IPS-20b (cell line): ENCODE data around the gene DIS3L2.

ENCODE experiments used
- H3K27ac ChIP-seq: one replicate; pipeline ENCODE4 v1.5.1; 2013; ENCODE audit warnings: low read length
- H3K27me3 ChIP-seq: 2 replicates; pipeline ENCODE4 v1.6.1; 2013; ENCODE audit warnings: mild to moderate bottlenecking, low read length, inconsistent platforms; ENCODE audit not compliant: insufficient read depth
- H3K36me3 ChIP-seq: 2 replicates; pipeline ENCODE4 v1.6.1; 2013; ENCODE audit warnings: low read depth, mild to moderate bottlenecking, inconsistent platforms, low read length, moderate library complexity; ENCODE audit not compliant: insufficient read depth
- H3K4me1 ChIP-seq: 2 replicates; pipeline ENCODE4 v1.6.1; 2013; ENCODE audit warnings: mild to moderate bottlenecking, control low read depth, inconsistent platforms, low read length, moderate library complexity; ENCODE audit not compliant: insufficient read depth
- H3K4me3 ChIP-seq: 2 replicates; pipeline ENCODE4 v1.5.1; 2013; ENCODE audit warnings: mild to moderate bottlenecking, low read length, inconsistent platforms
- H3K9ac ChIP-seq: 2 replicates; pipeline ENCODE4 v1.6.1; 2013; ENCODE audit warnings: low read depth, mild to moderate bottlenecking, inconsistent platforms, low read length, moderate library complexity
- H3K9me3 ChIP-seq: 2 replicates; pipeline ENCODE4 v1.6.1; 2013; ENCODE audit warnings: mild to moderate bottlenecking, low read depth, low read length, inconsistent platforms; ENCODE audit not compliant: insufficient read depth

DIS3L2 gene

DNA sequence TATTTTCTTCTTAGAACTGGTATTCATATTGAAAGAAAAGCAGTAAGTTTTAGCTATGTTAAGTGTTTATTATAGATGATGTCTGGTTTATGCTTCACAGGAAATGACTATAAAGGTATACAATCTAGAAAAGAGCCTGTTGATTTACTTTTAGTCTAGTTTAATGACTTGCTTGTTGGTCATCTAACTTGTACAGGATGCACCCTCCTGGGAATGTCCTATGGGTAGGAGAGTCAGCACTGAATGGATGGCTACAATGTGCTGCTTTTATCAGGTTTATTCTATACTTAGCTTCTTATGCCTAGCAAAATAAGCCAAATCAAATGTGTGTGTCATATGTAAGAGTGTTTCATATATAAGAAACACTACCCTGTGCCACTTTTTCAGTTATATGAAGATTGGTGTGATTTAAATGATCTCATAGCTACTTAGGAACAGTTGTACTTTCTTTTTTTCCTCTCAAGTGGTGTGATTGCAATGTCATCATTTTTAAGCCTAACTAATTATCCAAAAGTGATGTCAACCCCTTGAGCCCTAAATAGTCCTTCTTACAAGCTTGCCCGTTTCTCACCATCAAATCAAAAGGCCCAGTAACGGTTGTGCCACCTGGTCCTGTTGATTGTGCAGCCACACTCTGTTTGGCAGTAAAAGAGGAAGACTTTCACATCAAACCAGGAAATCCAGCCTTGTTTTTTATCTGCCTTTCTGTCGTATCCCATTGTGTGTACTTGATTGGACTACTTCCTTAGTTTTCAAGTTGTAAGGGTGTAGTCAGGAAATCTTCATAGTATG lies 176.0 kb downstream of the DIS3L2 start:
- H3K9ac ChIP-seq: no peak overlapping the region
- no peak overlapping the region for H3K27ac ChIP-seq
- no peaks in the 10 kb centered on the region for H3K4me1 ChIP-seq
- no peaks in the 10 kb centered on the region for H3K36me3 ChIP-seq
- no peaks in the 10 kb centered on the region for H3K27me3 ChIP-seq
- no peaks in the 10 kb centered on the region for H3K9me3 ChIP-seq
- H3K4me3 ChIP-seq: no peak overlapping the region

DNA sequence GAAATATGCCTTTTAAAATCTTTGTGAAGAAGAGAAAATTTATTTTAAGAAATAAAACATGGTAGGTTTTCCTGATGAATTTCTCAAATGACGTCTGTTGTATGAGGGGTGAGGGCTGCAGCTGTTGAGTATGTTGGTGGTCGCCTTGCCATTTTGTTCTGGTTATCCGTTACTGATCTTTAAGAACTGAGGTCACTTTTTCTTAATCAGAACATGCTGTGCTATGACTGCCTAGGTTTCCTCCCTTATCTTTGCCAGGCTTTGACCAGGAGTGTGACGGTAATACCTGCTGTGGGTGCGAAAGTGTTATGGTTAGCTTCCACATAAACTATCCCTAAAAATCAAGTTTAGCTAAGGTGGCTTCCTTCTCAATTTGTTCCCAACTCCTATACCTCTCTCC lies 176.9 kb downstream of the DIS3L2 start:
- no peaks in the 10 kb centered on the region for H3K27me3 ChIP-seq
- H3K27ac ChIP-seq: no peak overlapping the region
- H3K36me3 ChIP-seq: no peaks in the 10 kb centered on the region
- H3K4me3 ChIP-seq: no peak overlapping the region
- H3K4me1 ChIP-seq: no peaks in the 10 kb centered on the region
- no peak overlapping the region for H3K9ac ChIP-seq
- no peaks in the 10 kb centered on the region for H3K9me3 ChIP-seq

DNA sequence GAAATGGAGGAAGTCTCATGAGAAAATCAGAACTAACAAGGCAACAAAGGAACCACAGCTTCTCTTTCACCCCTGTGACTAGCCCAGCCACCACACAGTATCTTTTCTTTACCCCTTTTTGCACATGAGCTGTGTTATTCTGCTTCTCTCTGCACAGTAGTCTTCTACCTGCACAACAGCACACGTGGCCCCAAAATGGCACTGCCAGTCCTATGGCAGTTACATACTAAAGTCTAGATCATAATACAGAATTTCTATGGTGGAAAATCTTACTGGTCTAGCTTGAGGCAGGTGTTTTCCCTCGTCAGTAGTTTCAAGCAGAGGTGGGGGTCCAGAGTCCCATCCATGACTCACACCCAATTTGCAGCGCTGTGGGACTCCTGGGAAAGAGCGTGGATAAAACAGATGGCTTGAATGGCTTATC lies 177.7 kb downstream of the DIS3L2 start:
- no peaks in the 10 kb centered on the region for H3K4me1 ChIP-seq
- no peaks in the 10 kb centered on the region for H3K27me3 ChIP-seq
- H3K27ac ChIP-seq: no peak overlapping the region
- H3K9ac ChIP-seq: no peak overlapping the region
- no peaks in the 10 kb centered on the region for H3K36me3 ChIP-seq
- no peak overlapping the region for H3K4me3 ChIP-seq
- no peaks in the 10 kb centered on the region for H3K9me3 ChIP-seq

DNA sequence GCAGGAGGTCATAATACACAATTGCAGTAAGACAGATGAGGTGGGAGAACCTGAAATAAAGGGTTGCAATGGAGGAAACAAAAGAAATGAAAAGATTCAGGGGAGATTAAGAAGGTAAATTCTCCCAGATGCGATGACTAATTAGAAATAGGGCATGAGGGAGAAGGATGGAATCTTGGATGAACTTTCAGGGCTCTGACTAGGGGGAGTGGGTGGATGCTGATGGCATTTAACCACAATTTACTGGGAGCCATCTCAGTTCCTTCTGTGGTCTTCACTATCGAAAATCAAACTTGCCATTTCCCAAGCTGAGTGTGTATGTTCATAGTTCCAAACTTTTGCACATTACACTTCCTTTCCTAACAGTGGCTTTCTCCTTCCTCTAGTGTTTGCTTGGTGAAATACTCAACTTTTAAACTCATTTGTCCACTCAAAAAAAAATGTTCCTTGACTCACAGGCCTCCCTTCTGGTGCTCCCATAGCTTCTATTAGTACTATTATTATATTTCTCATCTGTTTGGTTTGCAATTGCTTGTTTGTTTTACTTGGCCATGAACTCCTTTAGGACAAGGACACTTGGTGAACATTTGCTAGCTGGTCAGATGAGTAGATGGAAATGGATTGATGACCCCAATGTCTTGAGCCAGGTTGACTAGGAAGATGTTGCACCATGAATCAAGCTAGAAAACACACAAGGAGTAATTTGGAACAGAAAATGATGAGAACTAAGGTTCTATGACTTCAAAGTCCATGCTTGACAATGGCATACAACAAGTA lies 178.5 kb downstream of the DIS3L2 start:
- Histone ChIP-seq H3K4me1 (no peaks in the 10 kb centered on the region), H3K9me3 (no peaks in the 10 kb centered on the region), H3K27me3 (no peaks in the 10 kb centered on the region), H3K9ac (no peak overlapping the region), H3K36me3 (no peaks in the 10 kb centered on the region), H3K27ac (no peak overlapping the region), H3K4me3 (no peak overlapping the region)

DNA sequence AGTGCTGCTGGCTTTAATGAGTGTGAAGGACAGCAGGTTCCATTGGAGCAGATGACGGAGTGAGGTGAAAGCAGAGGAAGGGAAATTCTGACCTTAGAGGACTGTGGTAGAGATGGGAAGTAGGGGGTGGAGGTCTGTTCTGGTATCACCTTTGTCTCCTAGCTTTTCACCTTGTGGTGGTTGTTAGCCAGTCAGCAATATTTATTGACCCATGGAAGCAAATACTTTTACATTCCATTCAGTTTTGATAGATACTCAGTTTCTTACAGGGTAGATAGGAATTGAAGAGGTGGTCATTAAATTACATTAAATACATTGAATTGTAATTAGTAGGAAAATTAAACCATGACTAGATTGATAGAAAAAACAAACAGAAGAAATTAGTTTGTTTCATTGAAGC lies 180.1 kb downstream of the DIS3L2 start:
- H3K36me3 ChIP-seq: no peaks in the 10 kb centered on the region
- no peak overlapping the region for H3K27ac ChIP-seq
- H3K9ac ChIP-seq: no peak overlapping the region
- H3K4me1 ChIP-seq: no peaks in the 10 kb centered on the region
- no peaks in the 10 kb centered on the region for H3K9me3 ChIP-seq
- H3K27me3 ChIP-seq: no peaks in the 10 kb centered on the region
- no peak overlapping the region for H3K4me3 ChIP-seq

DNA sequence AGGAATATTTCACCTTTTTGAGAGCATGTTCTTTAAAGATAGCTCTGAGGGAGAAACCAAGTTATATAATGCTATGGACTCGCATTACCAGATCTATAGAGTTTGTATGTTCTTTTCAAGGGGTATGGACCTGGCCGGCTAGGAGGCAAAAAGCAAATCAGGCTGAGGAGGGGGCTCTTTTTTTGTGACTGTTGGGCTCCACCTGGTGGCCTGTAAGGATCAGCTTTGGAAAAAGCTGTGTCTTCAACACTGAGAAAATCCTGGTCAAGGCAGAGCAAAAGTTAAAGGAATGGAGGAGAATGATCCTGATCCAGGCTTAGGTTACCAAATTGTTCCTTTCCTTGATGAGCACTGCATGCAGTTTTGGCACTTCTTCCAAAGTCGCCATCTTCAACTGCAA lies 180.5 kb downstream of the DIS3L2 start:
- H3K36me3 ChIP-seq: no peaks in the 10 kb centered on the region
- no peak overlapping the region for H3K9ac ChIP-seq
- no peak overlapping the region for H3K27ac ChIP-seq
- H3K4me3 ChIP-seq: no peak overlapping the region
- H3K4me1 ChIP-seq: no peaks in the 10 kb centered on the region
- H3K9me3 ChIP-seq: no peaks in the 10 kb centered on the region
- H3K27me3 ChIP-seq: no peaks in the 10 kb centered on the region

DNA sequence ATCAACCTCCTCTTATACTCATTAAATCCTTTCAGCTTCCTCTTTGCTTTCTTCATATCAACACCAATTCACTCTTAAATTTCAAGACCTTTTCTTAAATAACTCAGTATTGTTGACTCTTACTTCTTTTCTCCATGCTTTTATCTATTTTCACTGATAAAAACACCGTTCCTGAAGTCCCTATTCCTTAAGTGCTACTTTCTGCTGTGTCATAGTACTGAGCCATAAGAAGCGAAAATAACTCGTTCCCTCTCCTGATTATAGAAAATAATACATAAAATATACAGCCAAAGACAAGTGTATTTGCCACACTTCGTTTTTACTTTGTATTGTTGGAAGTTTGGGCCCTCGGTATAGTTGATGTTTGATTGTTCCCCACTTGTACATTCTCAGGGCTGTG lies 181.0 kb downstream of the DIS3L2 start:
- Histone ChIP-seq H3K36me3 (no peaks in the 10 kb centered on the region), H3K9ac (no peak overlapping the region), H3K9me3 (no peaks in the 10 kb centered on the region)

DNA sequence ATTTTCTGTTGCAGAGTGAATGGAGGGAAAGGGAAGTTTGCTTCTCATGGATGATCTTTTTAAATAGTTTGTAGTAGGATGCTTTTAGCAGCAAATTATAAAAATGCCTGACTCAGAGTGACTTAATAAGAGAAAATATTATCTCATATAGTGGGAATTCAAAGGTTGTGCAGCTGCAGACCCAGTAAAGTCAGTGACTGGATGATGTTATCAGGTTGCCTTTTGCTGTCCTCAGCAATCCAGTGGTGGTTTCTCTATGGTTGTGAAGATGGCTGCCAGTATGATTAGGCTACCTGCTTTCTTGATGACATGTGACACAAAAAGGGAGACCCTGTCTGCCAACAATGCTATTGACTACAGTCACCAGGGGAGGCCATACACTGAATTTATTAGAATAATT lies 184.8 kb downstream of the DIS3L2 start:
- Histone ChIP-seq H3K9me3 (no peaks in the 10 kb centered on the region), H3K4me1 (no peaks in the 10 kb centered on the region), H3K27me3 (no peaks in the 10 kb centered on the region), H3K9ac (no peak overlapping the region), H3K27ac (no peak overlapping the region), H3K4me3 (no peak overlapping the region), H3K36me3 (no peaks in the 10 kb centered on the region)

More for the DNA sequence above, 181.0 kb downstream of the DIS3L2 start:
- no peak overlapping the region for H3K4me3 ChIP-seq
- no peaks in the 10 kb centered on the region for H3K27me3 ChIP-seq
- H3K27ac ChIP-seq: no peak overlapping the region
- no peaks in the 10 kb centered on the region for H3K4me1 ChIP-seq

DNA sequence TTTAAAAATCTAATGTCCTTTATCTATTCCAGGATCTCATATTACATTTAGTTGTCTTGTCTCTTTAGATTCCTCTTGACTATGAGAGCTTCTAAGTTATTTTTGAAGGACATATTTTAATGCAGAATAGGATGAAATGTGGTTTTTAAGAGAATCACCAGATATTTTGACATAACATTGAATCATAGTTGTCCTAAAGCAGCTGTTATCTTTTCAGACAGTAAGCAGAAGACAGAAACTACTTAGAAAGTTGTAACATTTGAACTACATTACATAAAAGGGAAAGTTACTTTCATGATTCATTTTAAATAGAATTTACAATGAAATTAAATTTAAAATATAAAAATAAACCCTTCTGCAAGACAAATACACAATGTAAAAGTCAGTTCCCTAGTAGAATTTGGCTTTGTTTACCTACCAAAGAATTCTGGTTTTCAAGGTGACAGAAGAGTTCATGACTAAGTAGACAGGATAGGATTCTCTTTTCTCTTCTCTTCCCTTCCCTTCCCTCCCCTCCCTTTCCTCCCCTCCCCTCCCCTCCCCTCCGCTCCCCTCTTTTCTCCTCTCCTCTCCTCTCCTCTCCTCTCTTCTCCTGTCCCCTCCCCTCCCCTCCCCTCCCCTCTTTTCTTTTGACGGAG lies 186.0 kb downstream of the DIS3L2 start:
- no peak overlapping the region for H3K27ac ChIP-seq
- no peaks in the 10 kb centered on the region for H3K27me3 ChIP-seq
- H3K36me3 ChIP-seq: no peaks in the 10 kb centered on the region
- no peak overlapping the region for H3K4me3 ChIP-seq
- H3K4me1 ChIP-seq: no peaks in the 10 kb centered on the region
- no peaks in the 10 kb centered on the region for H3K9me3 ChIP-seq
- H3K9ac ChIP-seq: no peak overlapping the region

DNA sequence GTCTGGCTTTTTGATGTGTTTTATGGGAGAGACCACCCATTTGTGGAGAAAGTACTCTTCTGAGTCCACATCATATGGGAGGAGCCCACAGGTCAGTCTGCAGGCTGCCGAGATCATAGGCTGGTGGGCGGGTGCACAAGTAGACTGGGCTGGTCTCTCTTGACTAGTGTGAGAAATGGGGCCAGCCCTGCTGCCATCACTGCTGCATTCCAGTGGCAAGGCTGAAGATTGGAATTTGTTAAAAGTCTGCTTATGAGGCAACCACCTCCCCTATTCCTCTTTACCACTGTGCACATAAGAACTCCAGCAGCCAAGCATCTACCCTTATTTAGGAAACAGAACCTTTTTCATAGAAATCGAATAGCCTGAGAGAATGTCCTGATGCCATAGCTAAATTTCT lies 200.7 kb downstream of the DIS3L2 start:
- no peak overlapping the region for H3K9ac ChIP-seq
- no peaks in the 10 kb centered on the region for H3K4me1 ChIP-seq
- no peaks in the 10 kb centered on the region for H3K9me3 ChIP-seq
- no peaks in the 10 kb centered on the region for H3K27me3 ChIP-seq
- H3K27ac ChIP-seq: no peak overlapping the region
- H3K4me3 ChIP-seq: no peak overlapping the region
- H3K36me3 ChIP-seq: peaks cover 11% of the 10 kb centered on the region; the same call in 1 of the 2 replicates

DNA sequence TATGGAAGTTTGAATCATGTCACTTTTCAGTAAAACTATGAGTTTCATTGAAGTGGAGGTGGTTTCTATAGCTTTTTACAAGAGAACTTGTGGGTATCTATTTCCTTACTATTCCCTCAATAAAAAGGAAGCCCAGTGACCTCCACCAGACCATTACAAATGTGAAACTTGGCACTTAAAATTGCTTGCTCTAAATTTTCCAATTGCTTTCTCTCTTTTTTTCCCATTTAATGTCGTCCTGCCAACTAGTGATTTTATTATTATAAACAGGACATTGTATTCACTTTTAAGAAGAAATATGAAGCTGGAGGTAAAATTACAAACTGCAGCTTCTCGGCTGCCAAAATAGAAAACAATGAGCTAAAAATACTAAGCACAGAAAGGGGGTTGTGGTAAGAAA lies 208.9 kb downstream of the DIS3L2 start:
- no peaks in the 10 kb centered on the region for H3K4me1 ChIP-seq
- no peak overlapping the region for H3K9ac ChIP-seq
- no peaks in the 10 kb centered on the region for H3K27me3 ChIP-seq
- no peaks in the 10 kb centered on the region for H3K9me3 ChIP-seq
- no peak overlapping the region for H3K27ac ChIP-seq
- no peaks in the 10 kb centered on the region for H3K36me3 ChIP-seq
- no peak overlapping the region for H3K4me3 ChIP-seq

DNA sequence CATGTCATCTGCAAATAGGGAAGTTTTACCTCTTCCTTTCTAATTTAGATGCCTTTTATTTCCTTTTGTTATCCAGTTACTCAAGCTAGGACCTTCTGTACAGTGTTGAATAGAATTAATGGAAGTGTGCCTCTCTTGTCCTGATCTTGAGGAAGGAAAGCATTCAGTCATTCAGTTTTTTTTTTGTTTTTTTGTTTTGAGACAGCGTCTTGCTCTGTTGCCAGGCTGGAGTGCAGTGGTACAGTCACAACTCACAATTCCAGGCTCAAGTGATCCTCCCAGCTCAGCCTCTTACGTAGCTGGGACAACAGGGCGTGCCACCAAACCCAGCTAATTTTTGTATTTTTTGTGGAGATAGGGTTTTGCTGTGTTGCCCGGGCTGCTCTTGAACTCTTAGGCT lies 213.1 kb downstream of the DIS3L2 start:
- no peak overlapping the region for H3K27ac ChIP-seq
- no peaks in the 10 kb centered on the region for H3K4me1 ChIP-seq
- no peak overlapping the region for H3K9ac ChIP-seq
- H3K9me3 ChIP-seq: no peaks in the 10 kb centered on the region
- no peaks in the 10 kb centered on the region for H3K36me3 ChIP-seq
- H3K27me3 ChIP-seq: no peaks in the 10 kb centered on the region
- no peak overlapping the region for H3K4me3 ChIP-seq
